ENCODE measurements around the gene MAPK8IP2. TPM values are rescaled to one million over a fixed set of nuclear protein-coding genes. Genes with fewer than 3 reads are reported as not detected.

The MAPK8IP2 gene
- total RNA-seq, 1 experiment from 2014 or later = 0.15 TPM

- DNase-seq (ENCODE audit: extremely low read depth, low read depth) = no peak
Measured at GRCh38 chr22:50574383-50574755, 26.2 kb upstream of the MAPK8IP2 start.

GRCh38 chr22:50575426-50575941, 25.1 kb upstream of the MAPK8IP2 start:
- DNase-seq (ENCODE audit: extremely low read depth, low read depth) = no peak

- DNase-seq (ENCODE audit: extremely low read depth, low read depth) = peak; percentile 41
Measured at GRCh38 chr22:50576070-50576469, 24.5 kb upstream of the MAPK8IP2 start.

- DNase-seq (ENCODE audit: extremely low read depth, low read depth) = no peak
Measured at GRCh38 chr22:50576806-50577696, 23.5 kb upstream of the MAPK8IP2 start.

- DNase-seq (ENCODE audit: extremely low read depth, low read depth) = no peak
Measured at GRCh38 chr22:50577697-50577986, 23.0 kb upstream of the MAPK8IP2 start.

GRCh38 chr22:50577987-50578775, 22.4 kb upstream of the MAPK8IP2 start, which contains the start of gene CPT1B:
Gene CPT1B (minus strand): TSS chr22:50578427. CDS start chr22:50577915, 512 bp downstream.
- no peak for DNase-seq (ENCODE audit: extremely low read depth, low read depth)

- no peak for DNase-seq (ENCODE audit: extremely low read depth, low read depth)
Measured at GRCh38 chr22:50578776-50579310, 21.8 kb upstream of the MAPK8IP2 start.

GRCh38 chr22:50579752-50580151, 20.8 kb upstream of the MAPK8IP2 start:
- no peak for DNase-seq (ENCODE audit: extremely low read depth, low read depth)

- no peak for DNase-seq (ENCODE audit: extremely low read depth, low read depth)
Measured at GRCh38 chr22:50581031-50581949, 19.3 kb upstream of the MAPK8IP2 start.

GRCh38 chr22:50581950-50582492, 18.6 kb upstream of the MAPK8IP2 start:
- DNase-seq (ENCODE audit: extremely low read depth, low read depth) = no peak

- DNase-seq (ENCODE audit: extremely low read depth, low read depth) = peak; percentile 95
Measured at GRCh38 chr22:50582493-50583293, 17.9 kb upstream of the MAPK8IP2 start, which contains the start of gene CHKB. Gene CHKB (minus strand): TSS chr22:50582849. CDS start chr22:50582781, 68 bp downstream.

- no peak for DNase-seq (ENCODE audit: extremely low read depth, low read depth)
Measured at GRCh38 chr22:50583294-50583861, 17.2 kb upstream of the MAPK8IP2 start.

- no peak for DNase-seq (ENCODE audit: extremely low read depth, low read depth)
Measured at GRCh38 chr22:50584106-50585096, 16.2 kb upstream of the MAPK8IP2 start.

GRCh38 chr22:50585238-50585637, 15.4 kb upstream of the MAPK8IP2 start:
- DNase-seq (ENCODE audit: extremely low read depth, low read depth) = no peak

- DNase-seq (ENCODE audit: extremely low read depth, low read depth) = no peak
Measured at GRCh38 chr22:50585781-50586180, 14.8 kb upstream of the MAPK8IP2 start.

GRCh38 chr22:50586416-50586815, 14.2 kb upstream of the MAPK8IP2 start:
- DNase-seq (ENCODE audit: extremely low read depth, low read depth) = no peak

GRCh38 chr22:50587407-50587806, 13.2 kb upstream of the MAPK8IP2 start:
- DNase-seq (ENCODE audit: extremely low read depth, low read depth) = no peak
